Osteoblast (primary cell): Measurements from ENCODE around the gene BCL2L1. TPM values are rescaled to one million over a fixed set of nuclear protein-coding genes. Genes with fewer than 3 reads are reported as not detected.

Experiments
- DNase-seq: peaks from one replicate; pipeline ENCODE4 v3.0.0; 2011; ENCODE audit warnings: low spot score, mixed read lengths; ENCODE audit not compliant: insufficient read length; ENCODE audit errors: missing footprints
- H2AFZ ChIP-seq: 2 replicates; pipeline ENCODE4 v1.6.0; 2011; ENCODE audit warnings: mild to moderate bottlenecking, low read length
- H3K27ac ChIP-seq: 2 replicates; pipeline ENCODE4 v1.5.1; 2011; ENCODE audit warnings: mild to moderate bottlenecking, low read depth, low read length, moderate library complexity
- H3K27me3 ChIP-seq: 2 replicates; pipeline ENCODE4 v1.6.0; 2012; ENCODE audit warnings: mild to moderate bottlenecking, control low read depth, inconsistent platforms, low read length, moderate library complexity; ENCODE audit not compliant: insufficient read depth
- H3K36me3 ChIP-seq: 2 replicates; pipeline ENCODE4 v1.5.1; 2011; ENCODE audit warnings: mild to moderate bottlenecking, low read length, control low read depth, moderate library complexity; ENCODE audit not compliant: insufficient read depth
- H3K4me1 ChIP-seq: 2 replicates; pipeline ENCODE4 v1.5.1; 2011; ENCODE audit warnings: mild to moderate bottlenecking, low read length, control low read depth, moderate library complexity; ENCODE audit not compliant: insufficient read depth
- H3K4me2 ChIP-seq: 2 replicates; pipeline ENCODE4 v1.6.0; 2011; ENCODE audit warnings: mild to moderate bottlenecking, low read length; ENCODE audit not compliant: insufficient read depth
- H3K4me3 ChIP-seq: fragments of 200-600 bp; sonication (generic); 3 replicates; pipeline ENCODE4 v1.5.1; 2012; ENCODE audit warnings: mild to moderate bottlenecking, low read length, inconsistent platforms; ENCODE audit not compliant: insufficient read depth
- H3K79me2 ChIP-seq: 2 replicates; pipeline ENCODE4 v1.6.0; 2012; ENCODE audit warnings: mild to moderate bottlenecking, low read length, control low read depth, inconsistent platforms; ENCODE audit not compliant: insufficient read depth
- H3K9me3 ChIP-seq: 2 replicates; pipeline ENCODE4 v1.5.1; 2011; ENCODE audit warnings: low read depth, low read length, control low read depth
- H4K20me1 ChIP-seq: 2 replicates; pipeline ENCODE4 v1.6.0; 2012; ENCODE audit warnings: mild to moderate bottlenecking, low read length, control low read depth; ENCODE audit not compliant: insufficient read depth
- total RNA-seq: library from RNA; depleted of rRNA; stranded (reverse); fragments of >200 nt; gene quantifications from 2 replicates; pipeline ENCODE4 v1.2.3, GENCODE V29; 2012
- TF ChIP-seq, protein P1 (sequence below): IDR thresholded peaks from 2 replicates; pipeline ENCODE4 v1.5.1; 2011; ENCODE audit warnings: mild to moderate bottlenecking, low read depth, low read length, moderate library complexity; ENCODE audit errors: extremely low read depth

Gene BCL2L1
- total RNA-seq, 1 donor: 127 TPM

DNA sequence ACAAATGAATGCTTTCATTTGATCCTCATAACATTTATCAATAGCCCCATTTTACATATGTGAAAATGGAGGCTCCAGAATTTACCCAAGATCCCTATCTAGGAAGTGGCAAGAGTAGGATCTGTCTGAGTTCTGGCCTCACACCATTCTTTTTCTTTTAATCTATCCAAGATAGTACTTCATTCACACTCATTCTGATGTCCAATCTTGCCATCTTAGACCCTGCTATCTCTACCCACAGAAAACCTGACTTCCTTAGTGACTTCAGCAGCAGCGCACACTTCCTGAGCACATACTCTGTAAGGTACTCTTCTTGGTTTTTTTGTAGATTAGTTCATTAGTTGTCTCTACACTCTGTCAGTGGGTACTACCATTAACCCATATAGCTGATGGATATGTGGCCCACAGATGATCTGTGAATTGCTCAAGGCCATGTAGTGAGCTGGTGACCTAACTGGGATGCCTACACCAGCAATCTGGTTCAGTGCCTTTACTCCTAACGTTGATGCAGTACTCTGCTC is 48.7 kb downstream of the BCL2L1 start:
- H2AFZ ChIP-seq: no peak overlapping the region
- peaks cover 42% of the 10 kb centered on the region for H3K4me1 ChIP-seq
- no peak for DNase-seq
- no peak overlapping the region for H3K4me2 ChIP-seq
- no peak overlapping the region for H3K4me3 ChIP-seq
- TF ChIP-seq, protein P1, sequence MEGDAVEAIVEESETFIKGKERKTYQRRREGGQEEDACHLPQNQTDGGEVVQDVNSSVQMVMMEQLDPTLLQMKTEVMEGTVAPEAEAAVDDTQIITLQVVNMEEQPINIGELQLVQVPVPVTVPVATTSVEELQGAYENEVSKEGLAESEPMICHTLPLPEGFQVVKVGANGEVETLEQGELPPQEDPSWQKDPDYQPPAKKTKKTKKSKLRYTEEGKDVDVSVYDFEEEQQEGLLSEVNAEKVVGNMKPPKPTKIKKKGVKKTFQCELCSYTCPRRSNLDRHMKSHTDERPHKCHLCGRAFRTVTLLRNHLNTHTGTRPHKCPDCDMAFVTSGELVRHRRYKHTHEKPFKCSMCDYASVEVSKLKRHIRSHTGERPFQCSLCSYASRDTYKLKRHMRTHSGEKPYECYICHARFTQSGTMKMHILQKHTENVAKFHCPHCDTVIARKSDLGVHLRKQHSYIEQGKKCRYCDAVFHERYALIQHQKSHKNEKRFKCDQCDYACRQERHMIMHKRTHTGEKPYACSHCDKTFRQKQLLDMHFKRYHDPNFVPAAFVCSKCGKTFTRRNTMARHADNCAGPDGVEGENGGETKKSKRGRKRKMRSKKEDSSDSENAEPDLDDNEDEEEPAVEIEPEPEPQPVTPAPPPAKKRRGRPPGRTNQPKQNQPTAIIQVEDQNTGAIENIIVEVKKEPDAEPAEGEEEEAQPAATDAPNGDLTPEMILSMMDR: no peak
- peaks cover 18% of the 10 kb centered on the region for H3K36me3 ChIP-seq
- H3K79me2 ChIP-seq: peaks cover 88% of the 10 kb centered on the region
- no peaks in the 10 kb centered on the region for H3K27me3 ChIP-seq
- peak overlapping the region; percentile 79 for H3K27ac ChIP-seq
- H3K9me3 ChIP-seq: no peaks in the 10 kb centered on the region
- H4K20me1 ChIP-seq: peaks cover 15% of the 10 kb centered on the region

GRCh38 chr20:31673435-31673834 is 49.2 kb downstream of the BCL2L1 start:
- Histone ChIP-seq H3K79me2 (peaks cover 86% of the 10 kb centered on the region), H2AFZ (no peak overlapping the region), H3K9me3 (no peaks in the 10 kb centered on the region), H4K20me1 (peaks cover 17% of the 10 kb centered on the region), H3K27ac (no peak overlapping the region), H3K36me3 (peaks cover 21% of the 10 kb centered on the region), H3K4me3 (no peak overlapping the region), H3K4me2 (no peak overlapping the region), H3K4me1 (peaks cover 37% of the 10 kb centered on the region), H3K27me3 (no peaks in the 10 kb centered on the region)
- DNase-seq: no peak
- TF ChIP-seq, protein P1: no peak

DNA sequence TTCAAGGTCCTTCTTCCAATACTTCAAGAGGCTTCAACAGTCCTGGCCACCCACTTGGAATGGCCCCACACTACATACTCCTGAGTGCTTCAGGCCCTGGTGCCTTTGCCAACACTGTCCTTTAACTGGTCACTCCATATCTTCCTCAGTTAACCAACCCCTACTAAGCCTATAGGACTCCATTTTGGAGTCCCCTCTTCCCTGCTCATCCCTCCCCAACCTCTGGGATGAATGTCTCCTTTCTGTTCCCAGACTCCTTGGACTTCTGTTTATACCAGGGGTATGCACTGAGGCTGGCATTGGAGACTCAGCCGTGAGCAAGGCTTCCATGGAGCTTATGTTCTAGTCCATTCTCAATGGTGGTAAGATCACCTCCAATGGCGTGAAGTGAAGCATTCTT is 51.3 kb downstream of the BCL2L1 start:
- H3K36me3 ChIP-seq: peaks cover 18% of the 10 kb centered on the region
- H3K4me1 ChIP-seq: peaks cover 21% of the 10 kb centered on the region

GRCh38 chr20:31670371-31671228 is 52.1 kb downstream of the BCL2L1 start:
- Histone ChIP-seq H3K4me3 (no peak overlapping the region), H3K9me3 (no peaks in the 10 kb centered on the region), H4K20me1 (peaks cover 32% of the 10 kb centered on the region), H3K79me2 (peaks cover 88% of the 10 kb centered on the region), H3K27me3 (no peaks in the 10 kb centered on the region), H2AFZ (no peak overlapping the region), H3K27ac (no peak overlapping the region), H3K4me2 (no peak overlapping the region), H3K4me1 (peaks cover 14% of the 10 kb centered on the region), H3K36me3 (peaks cover 25% of the 10 kb centered on the region)
- TF ChIP-seq, protein P1: no peak
- DNase-seq: no peak

More for the DNA sequence above, 51.3 kb downstream of the BCL2L1 start:
- TF ChIP-seq, protein P1: no peak
- Histone ChIP-seq H3K4me3 (no peak overlapping the region), H3K9me3 (no peaks in the 10 kb centered on the region), H3K4me2 (no peak overlapping the region), H4K20me1 (peaks cover 26% of the 10 kb centered on the region), H3K27me3 (no peaks in the 10 kb centered on the region), H2AFZ (no peak overlapping the region), H3K27ac (no peak overlapping the region), H3K79me2 (peaks cover 88% of the 10 kb centered on the region)
- no peak for DNase-seq
